ENCODE measurements around the gene ANXA10. TPM values are rescaled to one million over a fixed set of nuclear protein-coding genes. Genes with fewer than 3 reads are reported as not detected.

ANXA10 gene
- total RNA-seq, 2 donors from 2014 or later: not detected

- no peaks in the 10 kb centered on the region for H3K27me3 ChIP-seq
- H3K36me3 ChIP-seq: no peaks in the 10 kb centered on the region
- no peak for TF ChIP-seq CTCF (IDR thresholded peaks at IDR 0.05)
- DNase-seq (ENCODE audit: low spot score): no peak
- H3K4me3 ChIP-seq: no peak overlapping the region
- H3K9me3 ChIP-seq: peaks cover 0 to 7% of the 10 kb centered on the region in 2 donors
- H3K4me1 ChIP-seq: no peaks in the 10 kb centered on the region
- no peak overlapping the region for H3K27ac ChIP-seq
Measured at GRCh38 chr4:168164045-168164444, 71.7 kb downstream of the ANXA10 start.

GRCh38 chr4:168164915-168165548 is 72.7 kb downstream of the ANXA10 start:
- Histone ChIP-seq H3K27ac (no peak overlapping the region), H3K4me1 (no peaks in the 10 kb centered on the region), H3K27me3 (no peaks in the 10 kb centered on the region), H3K9me3 (peaks cover 0 to 4% of the 10 kb centered on the region in 2 donors), H3K36me3 (no peaks in the 10 kb centered on the region), H3K4me3 (no peak overlapping the region)
- no peak for DNase-seq (ENCODE audit: low spot score)
- TF ChIP-seq CTCF (IDR thresholded peaks at IDR 0.05): no peak

- Histone ChIP-seq H3K36me3 (no peaks in the 10 kb centered on the region), H3K4me1 (no peaks in the 10 kb centered on the region), H3K27ac (no peak overlapping the region), H3K9me3 (no peaks in the 10 kb centered on the region), H3K4me3 (no peak overlapping the region), H3K27me3 (no peaks in the 10 kb centered on the region)
- no peak for TF ChIP-seq CTCF (IDR thresholded peaks at IDR 0.05)
- DNase-seq (ENCODE audit: low spot score): no peak
Measured at GRCh38 chr4:168167714-168168284, 75.5 kb downstream of the ANXA10 start.

GRCh38 chr4:168174308-168174707 is 82.0 kb downstream of the ANXA10 start:
- no peaks in the 10 kb centered on the region for H3K4me1 ChIP-seq
- H3K4me3 ChIP-seq: no peak overlapping the region
- no peaks in the 10 kb centered on the region for H3K27me3 ChIP-seq
- H3K36me3 ChIP-seq: no peaks in the 10 kb centered on the region
- TF ChIP-seq CTCF (IDR thresholded peaks at IDR 0.05): no peak
- H3K9me3 ChIP-seq: no peaks in the 10 kb centered on the region
- no peak overlapping the region for H3K27ac ChIP-seq
- DNase-seq (ENCODE audit: low spot score): no peak

GRCh38 chr4:168177546-168178149 is 85.3 kb downstream of the ANXA10 start:
- no peaks in the 10 kb centered on the region for H3K9me3 ChIP-seq
- no peak for DNase-seq (ENCODE audit: low spot score)
- no peak overlapping the region for H3K27ac ChIP-seq
- TF ChIP-seq CTCF (IDR thresholded peaks at IDR 0.05): no peak
- H3K27me3 ChIP-seq: no peaks in the 10 kb centered on the region
- no peaks in the 10 kb centered on the region for H3K36me3 ChIP-seq
- no peak overlapping the region for H3K4me3 ChIP-seq
- no peaks in the 10 kb centered on the region for H3K4me1 ChIP-seq
